ENCODE data around the gene MACROD2. TPM values are rescaled to one million over a fixed set of nuclear protein-coding genes. Genes with fewer than 3 reads are reported as not detected.

The MACROD2 gene
- total and polyA plus RNA-seq, 4 donors: 13.0 to 67.1 (median 20.7) TPM

GRCh38 chr20:15359056-15359455 is 1363.7 kb downstream of the MACROD2 start:
- Histone ChIP-seq H3K27ac (ENCODE audit: low read depth in 1 of 2, low read length in 1 of 2) (no peak overlapping the region), H3K27me3 (ENCODE audit: control insufficient read depth in 3 of 3, insufficient read depth in 3 of 3, low read length in 2 of 3) (no peaks in the 10 kb centered on the region), H3K9me3 (ENCODE audit: control insufficient read depth in 4 of 4, insufficient read depth in 3 of 4, low read length in 3 of 4) (no peaks in the 10 kb centered on the region), H3K9ac (ENCODE audit: insufficient read depth in 1 of 2, low read length in 2 of 2) (no peak overlapping the region), H3K4me1 (ENCODE audit: control insufficient read depth in 5 of 5, insufficient read depth in 5 of 5, low read length in 5 of 5) (no peaks in the 10 kb centered on the region), H3K4me3 (no peak overlapping the region), H3K36me3 (ENCODE audit: control insufficient read depth in 4 of 4, insufficient read depth in 4 of 4, low read length in 4 of 4) (no peaks in the 10 kb centered on the region)
- TF ChIP-seq, protein P1, sequence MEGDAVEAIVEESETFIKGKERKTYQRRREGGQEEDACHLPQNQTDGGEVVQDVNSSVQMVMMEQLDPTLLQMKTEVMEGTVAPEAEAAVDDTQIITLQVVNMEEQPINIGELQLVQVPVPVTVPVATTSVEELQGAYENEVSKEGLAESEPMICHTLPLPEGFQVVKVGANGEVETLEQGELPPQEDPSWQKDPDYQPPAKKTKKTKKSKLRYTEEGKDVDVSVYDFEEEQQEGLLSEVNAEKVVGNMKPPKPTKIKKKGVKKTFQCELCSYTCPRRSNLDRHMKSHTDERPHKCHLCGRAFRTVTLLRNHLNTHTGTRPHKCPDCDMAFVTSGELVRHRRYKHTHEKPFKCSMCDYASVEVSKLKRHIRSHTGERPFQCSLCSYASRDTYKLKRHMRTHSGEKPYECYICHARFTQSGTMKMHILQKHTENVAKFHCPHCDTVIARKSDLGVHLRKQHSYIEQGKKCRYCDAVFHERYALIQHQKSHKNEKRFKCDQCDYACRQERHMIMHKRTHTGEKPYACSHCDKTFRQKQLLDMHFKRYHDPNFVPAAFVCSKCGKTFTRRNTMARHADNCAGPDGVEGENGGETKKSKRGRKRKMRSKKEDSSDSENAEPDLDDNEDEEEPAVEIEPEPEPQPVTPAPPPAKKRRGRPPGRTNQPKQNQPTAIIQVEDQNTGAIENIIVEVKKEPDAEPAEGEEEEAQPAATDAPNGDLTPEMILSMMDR (IDR thresholded peaks at IDR 0.05; ENCODE audit: control extremely low read depth, extremely low read depth): no peak
- DNase-seq: no peak
- no peak for ATAC-seq (ENCODE audit: insufficient read depth, low FRiP score)
- WGBS, 2 donors: 79 to 86% methylated on average over 2 of the region's 2 CpGs

DNA sequence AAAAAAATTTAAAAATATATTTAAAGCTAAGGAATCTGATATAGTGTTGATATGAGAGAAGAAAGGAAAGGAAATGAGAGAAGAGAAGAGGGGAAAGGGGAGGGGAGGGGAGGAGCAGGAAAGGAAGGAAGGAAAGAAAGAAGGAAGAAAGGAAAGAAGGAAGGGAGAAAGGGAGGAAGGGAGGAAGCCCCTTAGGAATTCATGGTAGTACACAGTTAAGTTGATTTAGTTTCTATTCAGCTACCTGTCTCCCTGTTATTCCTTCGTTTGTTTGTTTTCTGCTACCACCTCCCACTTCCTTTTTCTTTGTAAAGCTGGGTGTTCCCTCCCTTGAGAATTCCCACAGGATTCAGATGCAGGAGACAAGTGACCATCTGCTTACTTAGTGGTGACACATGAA is 1367.5 kb downstream of the MACROD2 start:
- H3K36me3 ChIP-seq (ENCODE audit: control insufficient read depth in 4 of 4, insufficient read depth in 4 of 4, low read length in 4 of 4): no peaks in the 10 kb centered on the region
- H3K9ac ChIP-seq (ENCODE audit: insufficient read depth in 1 of 2, low read length in 2 of 2): no peak overlapping the region
- ATAC-seq (ENCODE audit: insufficient read depth, low FRiP score): no peak
- no peaks in the 10 kb centered on the region for H3K27me3 ChIP-seq (ENCODE audit: control insufficient read depth in 3 of 3, insufficient read depth in 3 of 3, low read length in 2 of 3)
- TF ChIP-seq, protein P1 (IDR thresholded peaks at IDR 0.05; ENCODE audit: control extremely low read depth, extremely low read depth): no peak
- WGBS, 2 donors: 37 to 48% methylated on average over 1 of the region's 1 CpG
- H3K4me1 ChIP-seq (ENCODE audit: control insufficient read depth in 5 of 5, insufficient read depth in 5 of 5, low read length in 5 of 5): no peaks in the 10 kb centered on the region
- no peak for DNase-seq
- no peak overlapping the region for H3K27ac ChIP-seq (ENCODE audit: low read depth in 1 of 2, low read length in 1 of 2)
- no peak overlapping the region for H3K4me3 ChIP-seq
- no peaks in the 10 kb centered on the region for H3K9me3 ChIP-seq (ENCODE audit: control insufficient read depth in 4 of 4, insufficient read depth in 3 of 4, low read length in 3 of 4)

GRCh38 chr20:15364781-15365180 is 1369.5 kb downstream of the MACROD2 start:
- TF ChIP-seq, protein P1 (IDR thresholded peaks at IDR 0.05; ENCODE audit: control extremely low read depth, extremely low read depth): no peak
- no peak for DNase-seq
- Histone ChIP-seq H3K4me1 (ENCODE audit: control insufficient read depth in 5 of 5, insufficient read depth in 5 of 5, low read length in 5 of 5) (no peaks in the 10 kb centered on the region), H3K9ac (ENCODE audit: insufficient read depth in 1 of 2, low read length in 2 of 2) (no peak overlapping the region), H3K27me3 (ENCODE audit: control insufficient read depth in 3 of 3, insufficient read depth in 3 of 3, low read length in 2 of 3) (peaks cover 0 to 2% (median 0%) of the 10 kb centered on the region in 3 donors), H3K4me3 (no peak overlapping the region), H3K27ac (ENCODE audit: low read depth in 1 of 2, low read length in 1 of 2) (no peak overlapping the region), H3K36me3 (ENCODE audit: control insufficient read depth in 4 of 4, insufficient read depth in 4 of 4, low read length in 4 of 4) (no peaks in the 10 kb centered on the region), H3K9me3 (ENCODE audit: control insufficient read depth in 4 of 4, insufficient read depth in 3 of 4, low read length in 3 of 4) (no peaks in the 10 kb centered on the region)
- no peak for ATAC-seq (ENCODE audit: insufficient read depth, low FRiP score)
- 81 to 91% methylated on average over 2 of the region's 2 CpGs for WGBS, 2 donors

DNA sequence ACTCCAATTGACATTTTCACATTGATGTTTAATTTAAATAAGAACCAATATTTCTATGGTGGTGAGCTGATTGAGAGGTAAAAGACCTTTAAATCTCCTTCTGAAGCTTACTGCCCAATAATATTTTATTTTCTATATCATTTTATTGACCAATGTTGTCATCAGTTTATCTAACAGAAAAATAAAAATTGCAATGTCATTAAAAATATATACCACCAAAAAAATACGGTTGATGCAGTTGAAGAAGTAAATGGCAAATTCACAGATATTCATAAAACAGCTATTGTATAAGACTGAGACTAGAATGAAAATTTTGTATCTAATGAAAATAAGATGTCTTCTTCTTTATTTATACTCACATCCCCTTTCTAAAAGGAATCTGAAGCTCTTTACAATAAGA is 1375.1 kb downstream of the MACROD2 start:
- 88 to 94% methylated on average over 1 of the region's 1 CpG for WGBS, 2 donors
- peaks cover 0 to 2% (median 0%) of the 10 kb centered on the region in 3 donors for H3K27me3 ChIP-seq (ENCODE audit: control insufficient read depth in 3 of 3, insufficient read depth in 3 of 3, low read length in 2 of 3)
- no peak overlapping the region for H3K4me3 ChIP-seq
- no peaks in the 10 kb centered on the region for H3K4me1 ChIP-seq (ENCODE audit: control insufficient read depth in 5 of 5, insufficient read depth in 5 of 5, low read length in 5 of 5)
- TF ChIP-seq, protein P1 (IDR thresholded peaks at IDR 0.05; ENCODE audit: control extremely low read depth, extremely low read depth): no peak
- H3K9me3 ChIP-seq (ENCODE audit: control insufficient read depth in 4 of 4, insufficient read depth in 3 of 4, low read length in 3 of 4): no peaks in the 10 kb centered on the region
- ATAC-seq (ENCODE audit: insufficient read depth, low FRiP score) (no peak), DNase-seq (no peak)
- no peaks in the 10 kb centered on the region for H3K36me3 ChIP-seq (ENCODE audit: control insufficient read depth in 4 of 4, insufficient read depth in 4 of 4, low read length in 4 of 4)
- no peak overlapping the region for H3K27ac ChIP-seq (ENCODE audit: low read depth in 1 of 2, low read length in 1 of 2)
- H3K9ac ChIP-seq (ENCODE audit: insufficient read depth in 1 of 2, low read length in 2 of 2): no peak overlapping the region

Data from lung (tissue), 12 donors.